PFSK-1 (cell line): ENCODE data around the gene TPPP.

Experiments used
- FOXP2 ChIP-seq: optimal IDR thresholded peaks from 2 replicates; pipeline ENCODE3; 2011; ENCODE audit warnings: borderline replicate concordance, control low read depth, inconsistent platforms; ENCODE audit not compliant: insufficient read depth; ENCODE audit errors: extremely low read length, extremely low read depth
- POLR2AphosphoS5 ChIP-seq: IDR thresholded peaks from 2 replicates; pipeline ENCODE4 v1.6.1; 2012; ENCODE audit warnings: low read depth, mild to moderate bottlenecking, control low read depth, low read length, moderate library complexity
- REST ChIP-seq, 2 experiments: IDR thresholded peaks; 2 replicates each; pipeline versions ENCODE4 v1.6.1 to v1.8.0; 2011 to 2012; ENCODE audit warnings: low read depth in 2 of 2, low read length in 2 of 2, control low read depth in 1 of 2, inconsistent platforms in 1 of 2, mild to moderate bottlenecking in 1 of 2, moderate library complexity in 1 of 2; ENCODE audit not compliant: insufficient read depth in 1 of 2
- SIN3A ChIP-seq: IDR thresholded peaks from 2 replicates; pipeline ENCODE4 v1.6.1; 2012; ENCODE audit warnings: mild to moderate bottlenecking, low read length, moderate library complexity, borderline replicate concordance; ENCODE audit not compliant: insufficient read depth
- TAF1 ChIP-seq: IDR thresholded peaks from 2 replicates; pipeline ENCODE4 v1.6.1; 2012; ENCODE audit warnings: low read length, control low read depth, borderline replicate concordance; ENCODE audit not compliant: insufficient read depth

The TPPP gene

DNA sequence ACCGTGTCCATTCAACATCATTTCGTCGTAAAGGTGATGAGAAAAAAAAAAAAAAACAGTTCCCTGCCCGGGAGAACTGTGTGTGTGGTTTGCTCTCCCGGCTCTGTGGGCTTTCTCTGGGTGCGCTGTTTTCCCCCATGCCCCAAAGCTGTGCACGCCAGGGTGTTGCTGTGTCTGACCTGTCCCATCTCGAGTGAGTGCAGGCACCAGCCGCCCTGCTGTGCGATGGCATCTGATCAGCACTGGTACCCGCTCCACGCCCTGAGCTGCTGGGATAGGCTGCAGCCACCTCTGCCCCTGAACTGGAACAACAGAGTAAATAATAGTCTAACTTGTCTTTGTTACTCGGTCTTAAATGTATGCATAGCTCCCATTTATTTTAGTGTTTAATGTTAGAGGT lies 47.7 kb downstream of the TPPP start:
- TF ChIP-seq POLR2AphosphoS5 (no peak), SIN3A (no peak), FOXP2 (no peak), TAF1 (no peak), REST (IDR thresholded peaks at IDR 0.05; ENCODE audit: insufficient read depth in 1 of 2, low read depth in 2 of 2, low read length in 2 of 2) (no peak)

DNA sequence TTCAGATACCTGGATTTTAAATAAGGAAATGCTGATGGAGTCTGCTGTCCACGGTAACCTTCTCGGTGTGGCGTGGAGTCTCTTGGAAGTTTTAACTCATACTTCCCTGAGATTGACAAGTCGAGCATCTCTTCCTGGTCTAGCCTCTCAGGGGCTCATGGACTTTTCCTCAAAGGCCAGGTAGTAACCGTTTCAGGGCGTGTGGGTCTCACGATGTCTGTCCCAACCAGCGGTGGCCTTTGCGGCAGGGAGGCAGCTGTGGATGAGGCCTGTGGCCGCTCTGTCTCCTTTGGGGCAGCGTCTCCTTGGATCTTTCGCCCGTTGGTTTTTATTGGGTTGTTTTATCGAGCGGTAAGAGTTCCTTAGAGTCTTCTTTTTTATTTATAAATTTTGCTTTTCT lies 48.2 kb downstream of the TPPP start:
- TF ChIP-seq POLR2AphosphoS5 (no peak), TAF1 (no peak), SIN3A (no peak), FOXP2 (no peak), REST (IDR thresholded peaks at IDR 0.05; ENCODE audit: insufficient read depth in 1 of 2, low read depth in 2 of 2, low read length in 2 of 2) (no peak)

- TF ChIP-seq REST (IDR thresholded peaks at IDR 0.05; ENCODE audit: insufficient read depth in 1 of 2, low read depth in 2 of 2, low read length in 2 of 2) = no peak
- no peak for TF ChIP-seq FOXP2
- TF ChIP-seq POLR2AphosphoS5 = no peak
- TF ChIP-seq TAF1 = no peak
- TF ChIP-seq SIN3A = no peak
Observed at GRCh38 chr5:644509-644908, 48.6 kb downstream of the TPPP start.

DNA sequence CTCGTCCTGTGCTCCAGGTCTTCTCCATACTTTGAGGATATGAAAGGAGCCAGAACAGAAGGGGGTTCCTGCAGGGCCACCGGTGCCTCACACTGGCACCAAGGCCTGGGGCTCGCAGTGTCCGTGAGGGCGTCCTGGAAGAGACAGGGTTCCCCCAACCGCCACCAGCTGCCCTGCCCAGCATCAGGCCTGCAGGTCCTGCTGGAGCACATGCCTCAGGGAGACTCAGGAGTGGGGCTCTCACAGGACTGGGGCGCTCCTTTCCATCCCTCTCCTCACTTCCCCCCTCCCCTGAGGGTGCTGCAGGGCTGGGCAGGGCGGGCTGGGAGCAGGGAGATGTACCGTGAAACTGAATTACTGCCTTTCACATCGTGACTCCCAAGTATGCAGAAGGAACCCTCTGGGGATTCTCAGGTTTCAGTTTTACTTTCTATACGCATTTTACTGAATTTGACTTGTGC lies 49.3 kb downstream of the TPPP start:
- TF ChIP-seq POLR2AphosphoS5 (no peak), REST (IDR thresholded peaks at IDR 0.05; ENCODE audit: insufficient read depth in 1 of 2, low read depth in 2 of 2, low read length in 2 of 2) (no peak), SIN3A (no peak), FOXP2 (no peak), TAF1 (no peak)

DNA sequence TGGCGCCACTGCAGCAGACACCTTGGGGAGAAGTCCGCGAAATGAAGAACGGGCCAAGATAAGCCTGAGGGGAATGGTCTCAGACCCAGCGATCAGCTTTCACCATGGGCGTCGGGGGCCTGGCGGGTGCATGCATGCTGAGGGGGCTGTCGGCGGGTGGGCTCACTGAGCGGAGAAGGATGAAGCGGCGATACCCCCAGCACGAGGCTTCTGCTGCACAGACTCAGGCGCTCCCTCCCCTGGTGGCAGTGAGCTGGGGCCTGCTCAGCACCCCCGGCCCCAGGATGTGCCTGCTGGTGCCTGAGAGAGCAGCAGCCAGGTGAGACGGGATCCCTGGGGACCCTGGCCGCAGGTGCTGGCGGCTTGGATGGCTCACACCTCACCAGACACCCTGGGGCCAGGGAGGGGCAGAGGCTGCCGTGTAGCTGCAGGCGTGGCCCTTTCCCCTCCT lies 49.8 kb downstream of the TPPP start:
- no peak for TF ChIP-seq FOXP2
- no peak for TF ChIP-seq REST (IDR thresholded peaks at IDR 0.05; ENCODE audit: insufficient read depth in 1 of 2, low read depth in 2 of 2, low read length in 2 of 2)
- no peak for TF ChIP-seq POLR2AphosphoS5
- no peak for TF ChIP-seq SIN3A
- no peak for TF ChIP-seq TAF1
